ENCODE data around the gene SMG6.

DNA sequence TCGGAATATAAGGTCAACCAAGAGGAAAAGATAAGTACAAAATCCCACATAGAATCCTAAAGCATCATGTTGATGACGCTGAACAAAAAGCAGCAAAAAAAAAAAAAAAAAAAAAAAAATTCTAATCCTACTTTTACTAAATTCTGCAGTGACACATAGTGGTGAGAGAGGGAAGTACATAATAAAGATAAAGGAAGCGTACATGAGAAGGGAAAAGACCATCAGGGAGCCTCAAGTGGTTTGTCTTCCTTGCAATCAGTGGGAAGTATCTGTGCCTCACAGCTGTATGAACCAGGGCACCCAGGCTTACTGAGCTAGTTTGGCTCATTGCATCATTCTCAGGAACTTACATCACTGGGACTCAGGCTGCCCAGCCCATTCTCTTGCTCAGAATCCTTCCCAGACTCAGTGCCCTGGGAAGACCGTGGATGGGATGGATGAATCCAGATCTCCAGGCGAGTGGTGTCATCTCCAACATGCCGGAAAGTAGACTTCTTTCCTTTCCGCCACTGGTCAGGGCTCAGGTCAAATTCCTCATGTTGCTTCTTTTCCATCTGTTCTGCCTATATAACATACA, 21.2 kb downstream of the SMG6 start:
- TF ChIP-seq POLR2A (IDR thresholded peaks at IDR 0.05) (no peak), EP300 (IDR thresholded peaks at IDR 0.05) (no peak), POLR2AphosphoS5 (IDR thresholded peaks at IDR 0.05) (no peak)
- TF ChIP-seq, protein P1, sequence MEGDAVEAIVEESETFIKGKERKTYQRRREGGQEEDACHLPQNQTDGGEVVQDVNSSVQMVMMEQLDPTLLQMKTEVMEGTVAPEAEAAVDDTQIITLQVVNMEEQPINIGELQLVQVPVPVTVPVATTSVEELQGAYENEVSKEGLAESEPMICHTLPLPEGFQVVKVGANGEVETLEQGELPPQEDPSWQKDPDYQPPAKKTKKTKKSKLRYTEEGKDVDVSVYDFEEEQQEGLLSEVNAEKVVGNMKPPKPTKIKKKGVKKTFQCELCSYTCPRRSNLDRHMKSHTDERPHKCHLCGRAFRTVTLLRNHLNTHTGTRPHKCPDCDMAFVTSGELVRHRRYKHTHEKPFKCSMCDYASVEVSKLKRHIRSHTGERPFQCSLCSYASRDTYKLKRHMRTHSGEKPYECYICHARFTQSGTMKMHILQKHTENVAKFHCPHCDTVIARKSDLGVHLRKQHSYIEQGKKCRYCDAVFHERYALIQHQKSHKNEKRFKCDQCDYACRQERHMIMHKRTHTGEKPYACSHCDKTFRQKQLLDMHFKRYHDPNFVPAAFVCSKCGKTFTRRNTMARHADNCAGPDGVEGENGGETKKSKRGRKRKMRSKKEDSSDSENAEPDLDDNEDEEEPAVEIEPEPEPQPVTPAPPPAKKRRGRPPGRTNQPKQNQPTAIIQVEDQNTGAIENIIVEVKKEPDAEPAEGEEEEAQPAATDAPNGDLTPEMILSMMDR (IDR thresholded peaks at IDR 0.05): peak in 5 of 7 experiments; percentile 53 to 68 (median 58)
